Mucosa of descending colon (tissue), 3 donors: Measurements from ENCODE around the gene PLEKHF1. TPM values are rescaled to one million over a fixed set of nuclear protein-coding genes. Genes with fewer than 3 reads are reported as not detected.
A peak's percentile ranks its signal among the peaks of the same experiment; 100 is the strongest.

ENCODE experiments used
- ATAC-seq: fragments of 200-7000 bp; cut with Tn5 transposase; one replicate; pipeline ENCODE4 v1.9.1; 2020; ENCODE audit warnings: mild to moderate bottlenecking, moderate library complexity
- DNase-seq, 3 donors: peaks; one replicate each; pipeline ENCODE4 v3.0.0-alpha.2; 2020
- H3K36me3 ChIP-seq: fragments of 200-600 bp; one replicate; pipeline ENCODE4 v1.8.0; 2021; ENCODE audit warnings: low read depth, mild to moderate bottlenecking
- H3K4me1 ChIP-seq: fragments of 200-600 bp; one replicate; pipeline ENCODE4 v1.8.0; 2021; ENCODE audit warnings: low read depth, mild to moderate bottlenecking
- H3K4me3 ChIP-seq: fragments of 200-600 bp; one replicate; pipeline ENCODE4 v1.8.0; 2021; ENCODE audit warnings: mild to moderate bottlenecking
- H3K9me3 ChIP-seq: fragments of 200-600 bp; one replicate; pipeline ENCODE4 v1.8.0; 2021; ENCODE audit warnings: mild to moderate bottlenecking
- CTCF ChIP-seq: fragments of 200-600 bp; IDR thresholded peaks from one replicate; pipeline ENCODE4 v1.8.0; 2022; ENCODE audit warnings: antibody characterized with exemption, mild to moderate bottlenecking
- intact Hi-C, 2 donors: fragments of 100-400 bp; cut with DNase I in 1 of 2; cut with micrococcal nuclease in 1 of 2; formaldehyde crosslinking; loops; one replicate each; pipeline versions ENCODE4 v1.11.0 to v1.11.1; 2022; cut with DNase I, micrococcal nuclease
- total RNA-seq, 3 donors: library from RNA; stranded (reverse); fragmentation: NEBNext Ultra II Directional in 2 of 3; extraction: Animal tissue kit (Norgen Biotek cat#: 25700) in 2 of 3; gene quantifications; one replicate each; pipeline versions ENCODE4 v1.2.1 to v1.2.4, GENCODE V29; 2021 to 2023
- donor health status: DM: no; HTN: no; CAD: no; lungs with moderate emphysema.
- donor health status: DM: no; HTN: no; CAD: no.
- donor health status: DM: no; HTN: yes; CAD: no.

PLEKHF1 gene
- total RNA-seq, 3 donors from 2014 or later = 4.0 to 6.9 (median 6.7) TPM

GRCh38 chr19:29658221-29658991 is 6.9 kb upstream of the PLEKHF1 start:
- intact Hi-C loops = no loop called here
- no peaks in the 10 kb centered on the region for H3K9me3 ChIP-seq
- no peak for TF ChIP-seq CTCF

GRCh38 chr19:29660835-29661234 is 4.4 kb upstream of the PLEKHF1 start:
- Histone ChIP-seq H3K4me3 (no peak overlapping the region), H3K36me3 (no peaks in the 10 kb centered on the region), H3K9me3 (no peaks in the 10 kb centered on the region), H3K4me1 (peaks cover 14% of the 10 kb centered on the region)
- DNase-seq = no peak
- intact Hi-C loops = no loop called here
- ATAC-seq = no peak
- no peak for TF ChIP-seq CTCF

More at GRCh38 chr19:29658221-29658991, 6.9 kb upstream of the PLEKHF1 start:
- no peak overlapping the region for H3K4me3 ChIP-seq
- peaks cover 6% of the 10 kb centered on the region for H3K4me1 ChIP-seq
- ATAC-seq = no peak
- no peak for DNase-seq
- no peaks in the 10 kb centered on the region for H3K36me3 ChIP-seq

- Histone ChIP-seq H3K36me3 (no peaks in the 10 kb centered on the region), H3K4me1 (peaks cover 18% of the 10 kb centered on the region), H3K9me3 (no peaks in the 10 kb centered on the region), H3K4me3 (no peak overlapping the region)
- DNase-seq (no peak), ATAC-seq (no peak)
- no peak for TF ChIP-seq CTCF
- intact Hi-C loops = no loop called here
These were observed 3.0 kb upstream of the PLEKHF1 start for GRCh38 chr19:29662278-29662603.

- peaks cover 20% of the 10 kb centered on the region for H3K4me1 ChIP-seq
- TF ChIP-seq CTCF = no peak
These were observed 2.5 kb upstream of the PLEKHF1 start for GRCh38 chr19:29662604-29663404.

GRCh38 chr19:29663861-29664752 is 1.2 kb upstream of the PLEKHF1 start:
- Histone ChIP-seq H3K36me3 (no peaks in the 10 kb centered on the region), H3K9me3 (no peaks in the 10 kb centered on the region), H3K4me3 (no peak overlapping the region), H3K4me1 (peaks cover 22% of the 10 kb centered on the region)
- TF ChIP-seq CTCF = no peak
- intact Hi-C loops = no loop called here
- DNase-seq (peak in 1 of 3 donors; percentile 60), ATAC-seq (no peak)

More at GRCh38 chr19:29662604-29663404, 2.5 kb upstream of the PLEKHF1 start:
- DNase-seq = peak in 2 of 3 donors; percentile 52 to 65
- no peak for ATAC-seq
- no peaks in the 10 kb centered on the region for H3K9me3 ChIP-seq
- intact Hi-C loops = no loop called here
- no peak overlapping the region for H3K4me3 ChIP-seq
- no peaks in the 10 kb centered on the region for H3K36me3 ChIP-seq
